Measurements from ENCODE around the gene CPEB3.

CPEB3 gene

DNA sequence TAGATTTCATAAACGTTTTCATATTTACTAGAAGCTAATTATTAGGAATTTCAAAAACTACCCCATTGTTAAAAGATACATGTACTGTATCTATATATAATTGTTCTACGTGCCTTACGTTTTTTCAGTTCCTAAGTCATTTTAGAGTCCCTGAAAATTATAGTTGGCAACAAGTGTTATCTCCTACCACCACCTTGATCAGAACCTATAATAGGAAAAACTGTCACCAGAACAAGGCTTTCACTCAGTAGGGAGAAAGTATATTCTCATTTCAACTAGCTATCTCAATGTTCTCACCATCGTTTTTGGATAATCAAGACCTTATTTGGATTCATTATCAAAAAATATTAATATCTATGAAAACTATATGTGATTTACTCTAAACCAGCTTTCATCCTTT lies 107.7 kb downstream of the CPEB3 start:
- TF ChIP-seq, protein P1, sequence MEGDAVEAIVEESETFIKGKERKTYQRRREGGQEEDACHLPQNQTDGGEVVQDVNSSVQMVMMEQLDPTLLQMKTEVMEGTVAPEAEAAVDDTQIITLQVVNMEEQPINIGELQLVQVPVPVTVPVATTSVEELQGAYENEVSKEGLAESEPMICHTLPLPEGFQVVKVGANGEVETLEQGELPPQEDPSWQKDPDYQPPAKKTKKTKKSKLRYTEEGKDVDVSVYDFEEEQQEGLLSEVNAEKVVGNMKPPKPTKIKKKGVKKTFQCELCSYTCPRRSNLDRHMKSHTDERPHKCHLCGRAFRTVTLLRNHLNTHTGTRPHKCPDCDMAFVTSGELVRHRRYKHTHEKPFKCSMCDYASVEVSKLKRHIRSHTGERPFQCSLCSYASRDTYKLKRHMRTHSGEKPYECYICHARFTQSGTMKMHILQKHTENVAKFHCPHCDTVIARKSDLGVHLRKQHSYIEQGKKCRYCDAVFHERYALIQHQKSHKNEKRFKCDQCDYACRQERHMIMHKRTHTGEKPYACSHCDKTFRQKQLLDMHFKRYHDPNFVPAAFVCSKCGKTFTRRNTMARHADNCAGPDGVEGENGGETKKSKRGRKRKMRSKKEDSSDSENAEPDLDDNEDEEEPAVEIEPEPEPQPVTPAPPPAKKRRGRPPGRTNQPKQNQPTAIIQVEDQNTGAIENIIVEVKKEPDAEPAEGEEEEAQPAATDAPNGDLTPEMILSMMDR (conservative IDR thresholded peaks at IDR 0.05) = no peak
- no peak for TF ChIP-seq ZFX (IDR thresholded peaks at IDR 0.05)
- H3K27ac ChIP-seq = no peak overlapping the region

DNA sequence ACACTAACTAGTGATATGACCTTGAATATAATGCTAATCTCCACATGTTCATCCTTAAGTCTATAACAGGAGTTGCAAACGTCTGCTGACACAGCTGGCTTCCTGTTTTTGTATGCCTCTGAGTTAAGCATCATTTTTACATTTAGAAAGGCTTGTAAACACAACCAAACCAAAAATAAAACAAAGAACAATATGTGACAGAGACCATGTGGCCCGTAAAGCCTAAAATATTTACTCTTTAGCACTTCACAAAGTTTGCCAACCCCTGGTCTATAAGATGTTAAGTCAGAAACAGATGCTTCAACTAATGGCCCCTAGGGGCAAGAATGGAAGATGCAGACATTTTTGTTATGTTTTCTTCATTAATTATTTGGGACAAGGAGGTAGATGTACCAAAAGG lies 109.3 kb downstream of the CPEB3 start:
- H3K27ac ChIP-seq = no peak overlapping the region
- TF ChIP-seq ZFX (IDR thresholded peaks at IDR 0.05) = no peak
- TF ChIP-seq, protein P1 (conservative IDR thresholded peaks at IDR 0.05) = peak; percentile 39

DNA sequence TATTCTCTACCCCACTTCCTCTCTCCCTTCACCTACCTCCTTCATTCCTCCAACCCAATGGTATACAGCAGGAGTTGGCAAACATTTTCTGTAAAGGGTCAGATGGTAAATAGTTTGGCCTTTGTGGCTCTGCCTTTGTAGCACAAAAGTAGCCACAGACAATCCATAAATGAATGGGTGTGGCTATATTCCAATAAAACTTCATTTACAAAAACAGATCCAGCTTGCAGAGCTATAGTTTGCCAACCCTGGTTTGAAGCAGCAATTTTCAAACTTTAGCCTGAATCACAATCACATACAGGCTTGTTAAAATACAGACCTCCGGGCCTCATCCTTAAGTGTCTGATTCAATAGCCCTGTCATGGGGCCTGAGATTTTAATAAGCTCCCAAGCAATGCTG lies 110.5 kb downstream of the CPEB3 start:
- no peak overlapping the region for H3K27ac ChIP-seq
- no peak for TF ChIP-seq ZFX (IDR thresholded peaks at IDR 0.05)
- TF ChIP-seq, protein P1 (conservative IDR thresholded peaks at IDR 0.05) = no peak

DNA sequence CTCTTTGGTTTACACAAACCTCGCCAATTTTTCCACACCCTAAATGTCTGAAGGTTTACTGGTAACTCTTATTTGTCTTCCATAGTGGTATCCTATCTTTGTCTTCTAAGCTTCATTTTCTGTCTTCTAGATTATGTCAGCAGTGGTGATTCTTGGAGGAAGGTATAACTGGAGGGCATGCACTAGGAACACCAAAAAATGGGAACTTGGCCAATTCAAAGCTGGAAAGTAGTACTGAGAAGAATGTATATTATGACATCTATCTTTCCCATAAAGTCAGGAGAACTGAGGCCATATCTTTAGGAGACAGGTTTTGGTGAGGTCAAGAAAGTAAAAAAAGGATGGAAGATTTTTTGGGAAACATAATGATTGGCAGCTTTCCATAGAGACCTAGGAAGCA lies 113.3 kb downstream of the CPEB3 start:
- no peak overlapping the region for H3K27ac ChIP-seq
- TF ChIP-seq ZFX (IDR thresholded peaks at IDR 0.05) = no peak
- TF ChIP-seq, protein P1 (conservative IDR thresholded peaks at IDR 0.05) = no peak

DNA sequence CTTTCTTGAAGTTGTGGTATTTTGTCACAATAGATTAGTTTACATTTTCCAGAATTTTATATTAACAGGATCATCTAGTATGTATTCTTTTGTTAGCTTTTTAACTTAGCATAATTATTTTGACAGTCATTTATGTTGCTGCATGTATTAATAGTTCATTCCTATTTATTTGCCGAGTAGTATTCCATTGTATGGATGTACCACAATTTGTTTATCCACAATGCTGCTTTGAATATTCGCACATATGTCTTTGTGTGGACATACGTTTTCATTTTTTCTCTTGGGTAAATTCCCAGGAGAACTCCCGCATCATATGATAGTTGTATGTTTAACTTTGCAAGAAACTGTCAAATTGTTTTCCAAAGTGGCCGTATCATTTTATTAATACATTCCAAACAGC lies 115.7 kb downstream of the CPEB3 start:
- TF ChIP-seq, protein P1 (conservative IDR thresholded peaks at IDR 0.05) = no peak
- TF ChIP-seq ZFX (IDR thresholded peaks at IDR 0.05) = no peak
- H3K27ac ChIP-seq = no peak overlapping the region

DNA sequence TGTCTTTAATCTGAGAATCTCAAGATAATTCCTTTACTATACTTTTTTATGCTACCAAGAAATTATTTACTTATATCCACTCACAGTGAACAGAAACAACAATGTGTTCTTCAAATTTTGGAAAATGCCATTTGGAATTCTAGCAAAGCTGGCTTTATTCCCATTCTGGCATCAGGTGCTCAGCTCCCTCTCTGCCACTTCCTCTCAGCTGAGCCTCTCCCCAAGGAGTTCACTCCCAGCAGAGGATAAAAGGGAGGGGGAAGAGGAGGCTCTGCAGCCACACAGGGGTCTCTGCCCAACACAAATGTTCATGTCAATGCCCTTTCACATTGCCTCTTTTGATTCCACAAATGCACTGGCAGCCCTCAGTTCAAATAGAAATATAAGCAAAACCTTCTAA lies 116.9 kb downstream of the CPEB3 start:
- TF ChIP-seq ZFX (IDR thresholded peaks at IDR 0.05) = no peak
- TF ChIP-seq, protein P1 (conservative IDR thresholded peaks at IDR 0.05) = no peak
- H3K27ac ChIP-seq = no peak overlapping the region

DNA sequence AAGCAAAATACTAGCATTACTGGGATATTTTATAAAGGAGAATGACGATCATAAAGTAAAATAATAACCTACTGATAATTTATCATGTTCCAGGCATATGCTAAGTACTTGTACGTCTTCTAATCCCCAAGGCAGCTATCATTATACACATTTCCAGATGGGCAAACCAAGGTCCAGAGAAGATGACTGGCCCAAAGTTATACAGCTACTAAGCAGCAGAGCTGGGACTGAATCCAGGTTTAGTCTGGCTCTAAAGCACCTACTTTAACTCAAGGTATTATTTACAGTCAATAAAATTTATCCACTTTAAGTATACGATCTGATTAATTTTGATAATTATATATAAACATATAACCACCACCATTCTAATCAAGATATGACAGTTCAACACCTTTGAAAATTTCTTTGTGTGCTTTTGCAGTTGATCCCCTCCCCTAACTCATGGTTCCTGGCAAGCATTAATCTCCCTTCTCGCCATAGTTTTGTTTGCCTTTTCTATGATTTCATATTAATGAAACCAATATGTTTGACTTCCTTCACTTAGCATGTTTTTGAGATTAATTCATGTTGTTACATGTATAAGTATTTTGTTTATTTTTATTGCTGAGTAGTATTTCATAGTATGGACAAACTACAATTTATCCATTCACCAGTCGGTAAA lies 126.7 kb downstream of the CPEB3 start:
- no peak for TF ChIP-seq ZFX (IDR thresholded peaks at IDR 0.05)
- TF ChIP-seq, protein P1 (conservative IDR thresholded peaks at IDR 0.05) = no peak
- H3K27ac ChIP-seq = no peak overlapping the region
